ENCODE data around the gene RNF166.
"Not testable (repeated sequence)": the region's sequence is repeated elsewhere in the genome, so short reads cannot be mapped to it uniquely, and the experiment has no call there.

Gene RNF166

GRCh38 chr16:88669980-88670379, 36.2 kb downstream of the RNF166 start:
- no peak for DNase-seq

- not testable (repeated sequence) for DNase-seq
These were observed 36.7 kb downstream of the RNF166 start for GRCh38 chr16:88669493-88669892.

GRCh38 chr16:88667461-88667860, 38.7 kb downstream of the RNF166 start:
- DNase-seq: no peak

GRCh38 chr16:88665570-88665969, 40.6 kb downstream of the RNF166 start:
- no peak for DNase-seq

- no peak for DNase-seq
These were observed 41.1 kb downstream of the RNF166 start for GRCh38 chr16:88665148-88665547.

GRCh38 chr16:88662843-88663606, 43.2 kb downstream of the RNF166 start, which contains the start of gene MVD:
MVD (minus strand) TSS chr16:88663091; CDS start chr16:88663080, 11 bp downstream.
- peak; percentile 97 for DNase-seq

- DNase-seq: no peak
These were observed 43.9 kb downstream of the RNF166 start for GRCh38 chr16:88662222-88662842.

GRCh38 chr16:88661468-88661867, 44.7 kb downstream of the RNF166 start:
- no peak for DNase-seq

- DNase-seq: no peak
These were observed 47.0 kb downstream of the RNF166 start for GRCh38 chr16:88659160-88659559.

- DNase-seq: no peak
These were observed 47.5 kb downstream of the RNF166 start for GRCh38 chr16:88658714-88659113.

- DNase-seq: no peak
These were observed 48.8 kb downstream of the RNF166 start for GRCh38 chr16:88657371-88657770.

GRCh38 chr16:88656291-88656980, 49.8 kb downstream of the RNF166 start:
- no peak for DNase-seq

GRCh38 chr16:88655733-88656281, 50.4 kb downstream of the RNF166 start:
- DNase-seq: no peak

- DNase-seq: no peak
These were observed 51.0 kb downstream of the RNF166 start for GRCh38 chr16:88655053-88655732.

- DNase-seq: no peak
These were observed 51.7 kb downstream of the RNF166 start for GRCh38 chr16:88654363-88655052.

- DNase-seq: no peak
These were observed 52.4 kb downstream of the RNF166 start for GRCh38 chr16:88653596-88654362.

- DNase-seq: no peak
These were observed 53.1 kb downstream of the RNF166 start for GRCh38 chr16:88653101-88653500.

- no peak for DNase-seq
These were observed 53.5 kb downstream of the RNF166 start for GRCh38 chr16:88652762-88653063.

- DNase-seq: no peak
These were observed 54.0 kb downstream of the RNF166 start for GRCh38 chr16:88651989-88652761.

GRCh38 chr16:88651276-88651988, 54.8 kb downstream of the RNF166 start:
- DNase-seq: no peak
